Kidney (tissue), 14 donors: Measurements from ENCODE around the gene HSF4. TPM values are rescaled to one million over a fixed set of nuclear protein-coding genes. Genes with fewer than 3 reads are reported as not detected.

Experiments
- DNase-seq, 5 donors: peaks; one replicate each; pipeline ENCODE4 v3.0.0-alpha.2; 2013 to 2020
- FAIRE-seq: peaks from 2 replicates; lab custom pipeline; 2012; peaks lifted over from hg19 to GRCh38; lab: Jason Lieb, UNC
- H3K27ac ChIP-seq, 2 donors: one replicate each; pipeline ENCODE4 v1.7.0; 2013; ENCODE audit warnings: low read depth in 2 of 2, low read length in 2 of 2, inconsistent platforms in 1 of 2
- H3K27me3 ChIP-seq: one replicate; pipeline ENCODE4 v1.7.1; 2013; ENCODE audit warnings: low read length, inconsistent platforms; ENCODE audit not compliant: control insufficient read depth, insufficient read depth
- H3K36me3 ChIP-seq, 3 donors: one replicate each; pipeline versions ENCODE4 v1.7.0 to v1.7.1; 2013; ENCODE audit warnings: low read length in 3 of 3, control low read depth in 1 of 3, inconsistent platforms in 1 of 3; ENCODE audit not compliant: insufficient read depth in 3 of 3, control insufficient read depth in 2 of 3
- H3K4me1 ChIP-seq, 3 donors: one replicate each; pipeline versions ENCODE4 v1.7.0 to v1.7.1; 2013; ENCODE audit warnings: low read length in 3 of 3, inconsistent platforms in 1 of 3, low read depth in 1 of 3; ENCODE audit not compliant: control insufficient read depth in 2 of 3, insufficient read depth in 2 of 3
- H3K4me3 ChIP-seq, 3 donors: one replicate each; pipeline versions ENCODE4 v1.7.0 to v1.8.1; 2013; ENCODE audit warnings: low read length in 3 of 3, control low read depth in 1 of 3, inconsistent platforms in 1 of 3
- H3K9ac ChIP-seq, 3 donors: one replicate each; pipeline versions ENCODE4 v1.7.0 to v1.7.1; 2013; ENCODE audit warnings: low read length in 3 of 3, control low read depth in 1 of 3, inconsistent platforms in 1 of 3
- H3K9me3 ChIP-seq, 3 donors: one replicate each; pipeline versions ENCODE4 v1.7.0 to v1.7.1; 2013; ENCODE audit warnings: low read length in 3 of 3, control low read depth in 1 of 3, inconsistent platforms in 1 of 3; ENCODE audit not compliant: control insufficient read depth in 2 of 3, insufficient read depth in 1 of 3
- intact Hi-C: fragments of 100-400 bp; cut with DNase I; formaldehyde crosslinking; loops from one replicate; pipeline ENCODE4 v1.11.1; 2022
- polyA plus RNA-seq: library from polyadenylated mRNA; stranded (reverse); fragments of 350-450 nt; fragmentation: Illumina TruSeq; extraction: RNeasy Lipid Tissue Mini Kit (QIAGEN cat#74804); gene quantifications from one replicate; pipeline ENCODE4 v1.2.3, GENCODE V29; 2014; ENCODE audit warnings: low read depth, low replicate concordance; ENCODE audit not compliant: insufficient read depth
- total RNA-seq: library from RNA; stranded (reverse); fragmentation: NEBNext Ultra II Directional; extraction: Animal tissue kit (Norgen Biotek cat#: 25700); gene quantifications from one replicate; pipeline ENCODE4 v1.2.1, GENCODE V29; 2021
- TF ChIP-seq, protein P1 (sequence below): IDR thresholded peaks from 3 replicates; pipeline ENCODE4 v1.5.1; 2012; ENCODE audit warnings: mild to moderate bottlenecking, moderate library complexity, borderline replicate concordance; ENCODE audit not compliant: insufficient read depth; ENCODE audit errors: extremely low read depth
- donor health status: control.
- donor health status: control.
- donor health status: control.
- donor health status: control.
- donor health status: control.
- donor health status: DM: yes; HTN: yes; CAD: no.
- donor health status: Normal renal cell carcinoma (clear cell type).

Gene HSF4
- total and polyA plus RNA-seq, 2 donors from 2014 or later: 26.7 to 37.9 TPM

DNA sequence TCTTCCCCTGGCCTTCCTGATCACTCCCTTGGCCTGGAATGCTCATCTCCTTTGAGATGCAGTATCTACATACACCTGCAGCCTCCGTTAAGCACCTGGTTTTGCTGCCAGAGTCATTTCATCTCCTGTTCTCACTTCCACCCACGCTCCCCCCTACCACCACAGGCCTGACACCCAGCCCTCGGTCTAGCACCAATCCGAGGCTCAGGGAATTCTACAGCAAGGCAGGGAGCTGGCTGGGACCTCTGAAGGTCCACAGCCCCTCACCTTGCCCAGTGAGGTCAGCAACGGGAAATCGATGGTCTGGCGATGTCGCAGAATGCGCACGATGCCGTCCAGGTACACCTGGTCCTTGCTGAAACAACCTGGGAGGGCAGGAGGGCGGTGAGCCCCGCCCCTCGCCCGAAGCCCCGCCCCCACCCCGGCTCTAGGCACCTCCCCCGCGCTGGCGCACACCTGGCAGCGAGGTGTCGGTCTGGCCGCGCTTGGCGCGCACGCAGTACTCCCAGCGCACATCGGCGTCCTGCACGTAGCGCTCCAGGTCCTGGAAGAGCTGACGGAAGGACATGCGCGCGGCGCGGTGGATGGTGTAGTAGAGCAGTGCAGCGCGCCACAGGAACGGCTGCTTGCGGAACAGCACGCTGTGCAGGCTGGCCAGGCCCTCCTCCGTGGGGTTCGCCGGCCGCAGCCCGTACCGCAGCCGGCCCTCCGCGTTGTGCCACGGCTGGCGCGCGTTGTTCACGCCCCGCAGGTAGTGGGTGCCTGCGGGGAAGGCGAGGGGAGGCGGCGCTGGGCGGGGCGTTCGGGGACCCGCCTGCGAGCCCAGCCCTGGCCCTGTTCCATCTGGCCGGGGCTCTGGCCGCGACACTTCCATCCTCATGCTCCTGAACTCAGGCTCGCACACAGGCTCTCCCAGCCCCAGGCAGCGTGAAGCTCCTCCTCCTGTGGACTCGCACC lies 13.5 kb downstream of the HSF4 start:
- H3K27ac ChIP-seq: peak overlapping the region in 1 of 2 donors; percentile 53
- peak overlapping the region; percentile 6 to 62 (median 50) for H3K4me3 ChIP-seq
- intact Hi-C loops: no loop called here
- peaks cover 0 to 37% (median 6%) of the 10 kb centered on the region in 3 donors for H3K4me1 ChIP-seq
- no peaks in the 10 kb centered on the region for H3K36me3 ChIP-seq
- peak; percentile 70 to 94 (median 77) for DNase-seq
- H3K9ac ChIP-seq: peak overlapping the region in 1 of 3 donors; percentile 22
- no peaks in the 10 kb centered on the region for H3K9me3 ChIP-seq
- H3K27me3 ChIP-seq: peaks cover 11% of the 10 kb centered on the region
- TF ChIP-seq, protein P1, sequence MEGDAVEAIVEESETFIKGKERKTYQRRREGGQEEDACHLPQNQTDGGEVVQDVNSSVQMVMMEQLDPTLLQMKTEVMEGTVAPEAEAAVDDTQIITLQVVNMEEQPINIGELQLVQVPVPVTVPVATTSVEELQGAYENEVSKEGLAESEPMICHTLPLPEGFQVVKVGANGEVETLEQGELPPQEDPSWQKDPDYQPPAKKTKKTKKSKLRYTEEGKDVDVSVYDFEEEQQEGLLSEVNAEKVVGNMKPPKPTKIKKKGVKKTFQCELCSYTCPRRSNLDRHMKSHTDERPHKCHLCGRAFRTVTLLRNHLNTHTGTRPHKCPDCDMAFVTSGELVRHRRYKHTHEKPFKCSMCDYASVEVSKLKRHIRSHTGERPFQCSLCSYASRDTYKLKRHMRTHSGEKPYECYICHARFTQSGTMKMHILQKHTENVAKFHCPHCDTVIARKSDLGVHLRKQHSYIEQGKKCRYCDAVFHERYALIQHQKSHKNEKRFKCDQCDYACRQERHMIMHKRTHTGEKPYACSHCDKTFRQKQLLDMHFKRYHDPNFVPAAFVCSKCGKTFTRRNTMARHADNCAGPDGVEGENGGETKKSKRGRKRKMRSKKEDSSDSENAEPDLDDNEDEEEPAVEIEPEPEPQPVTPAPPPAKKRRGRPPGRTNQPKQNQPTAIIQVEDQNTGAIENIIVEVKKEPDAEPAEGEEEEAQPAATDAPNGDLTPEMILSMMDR: peak; percentile 3
- FAIRE-seq: no peak

DNA sequence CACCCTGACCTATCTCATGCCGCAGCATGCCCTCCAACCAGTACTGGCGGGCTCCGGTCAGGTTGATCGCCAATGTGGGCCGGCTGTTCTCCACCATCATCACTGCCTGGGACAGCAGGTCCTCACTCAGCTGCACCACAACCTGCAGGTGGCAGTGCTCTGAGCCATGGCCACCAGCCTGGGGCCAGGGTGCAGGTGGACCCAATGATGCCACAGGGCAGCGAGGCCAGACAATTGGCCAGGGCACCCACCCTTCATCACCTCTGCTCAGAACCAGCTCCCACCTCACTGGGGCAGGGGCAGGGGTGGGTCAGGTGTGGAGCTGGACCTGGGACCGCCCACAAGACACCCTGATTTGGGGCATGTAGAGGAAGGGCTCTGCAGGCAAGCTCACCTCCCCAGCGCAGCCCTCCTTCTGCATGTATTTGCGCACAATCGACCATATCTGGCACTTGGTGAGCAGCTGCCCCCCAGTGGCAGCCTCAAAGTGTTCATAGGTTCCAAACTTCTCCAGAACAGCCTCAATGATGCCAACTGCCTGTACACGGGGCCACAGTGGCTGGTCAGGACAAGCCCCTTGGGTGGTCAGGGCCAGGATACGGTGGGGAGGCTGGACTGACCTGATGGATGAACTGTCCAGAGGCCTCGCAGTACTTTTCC lies 15.0 kb downstream of the HSF4 start:
- Histone ChIP-seq H3K4me1 (peaks cover 0 to 28% (median 9%) of the 10 kb centered on the region in 3 donors), H3K9me3 (no peaks in the 10 kb centered on the region), H3K9ac (no peak overlapping the region), H3K4me3 (no peak overlapping the region), H3K27me3 (peaks cover 9% of the 10 kb centered on the region), H3K36me3 (no peaks in the 10 kb centered on the region), H3K27ac (no peak overlapping the region)
- TF ChIP-seq, protein P1: no peak
- DNase-seq: no peak
- intact Hi-C loops: no loop called here
- no peak for FAIRE-seq

DNA sequence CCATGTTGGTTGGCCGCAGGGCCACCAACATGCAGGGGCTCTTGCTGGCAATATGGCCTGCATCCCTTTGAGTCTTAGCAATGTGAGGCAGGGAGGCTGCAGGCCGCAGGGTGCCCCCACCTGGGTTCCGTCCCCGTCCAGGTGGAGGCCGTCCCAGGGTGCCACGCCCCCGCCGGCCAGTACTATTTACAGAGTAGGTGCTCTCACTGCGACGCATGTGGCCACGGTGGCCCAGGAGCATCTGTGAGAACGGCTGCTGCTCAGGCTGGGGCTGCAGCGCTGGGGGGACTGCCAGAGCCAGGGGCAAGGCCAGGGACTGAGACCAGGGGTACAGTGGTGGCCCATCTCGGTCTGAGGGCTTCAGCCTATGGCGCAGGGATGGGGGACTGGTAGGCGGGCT lies 15.6 kb downstream of the HSF4 start:
- intact Hi-C loops: no loop called here
- no peak overlapping the region for H3K27ac ChIP-seq
- no peak overlapping the region for H3K4me3 ChIP-seq
- H3K27me3 ChIP-seq: peaks cover 3% of the 10 kb centered on the region
- FAIRE-seq (no peak), DNase-seq (no peak)
- TF ChIP-seq, protein P1: no peak
- H3K36me3 ChIP-seq: no peaks in the 10 kb centered on the region
- no peaks in the 10 kb centered on the region for H3K9me3 ChIP-seq
- H3K4me1 ChIP-seq: peaks cover 0 to 31% (median 5%) of the 10 kb centered on the region in 3 donors
- H3K9ac ChIP-seq: no peak overlapping the region
